H1 (cell line): ENCODE results near the gene ZNF407.

ENCODE experiments used
- CHD1 ChIP-seq: IDR thresholded peaks from 2 replicates; pipeline ENCODE4 v1.6.1; 2012; ENCODE audit warnings: low read depth, low read length, improper control_type of control experiment
- CHD2 ChIP-seq: IDR thresholded peaks from 2 replicates; pipeline ENCODE4 v1.6.1; 2012; ENCODE audit warnings: low read length, improper control_type of control experiment
- CREB1 ChIP-seq: IDR thresholded peaks from 2 replicates; pipeline ENCODE4 v1.6.1; 2012; ENCODE audit warnings: inconsistent platforms
- GABPA ChIP-seq: IDR thresholded peaks from 2 replicates; pipeline ENCODE4 v1.6.1; 2011; ENCODE audit warnings: mild to moderate bottlenecking, low read length, moderate library complexity, borderline replicate concordance; ENCODE audit not compliant: insufficient read depth
- MAFK ChIP-seq: IDR thresholded peaks from 2 replicates; pipeline ENCODE4 v1.6.1; 2012; ENCODE audit warnings: low read depth, mild to moderate bottlenecking, improper control_type of control experiment, low read length
- RFX5 ChIP-seq: IDR thresholded peaks from 2 replicates; pipeline ENCODE4 v1.6.1; 2011; ENCODE audit warnings: low read depth, low read length, improper control_type of control experiment, borderline replicate concordance
- SP1 ChIP-seq: IDR thresholded peaks from 2 replicates; pipeline ENCODE4 v1.6.1; 2011; ENCODE audit warnings: low read depth, low read length
- TBP ChIP-seq: IDR thresholded peaks from 2 replicates; pipeline ENCODE4 v1.6.1; 2011; ENCODE audit warnings: low read depth, low read length, improper control_type of control experiment
- ZNF274 ChIP-seq: IDR thresholded peaks from 2 replicates; pipeline ENCODE4 v1.7.0; 2012; ENCODE audit warnings: low read length, borderline replicate concordance; ENCODE audit errors: extremely low read depth
- TF ChIP-seq, protein P1 (sequence below), 3 experiments: IDR thresholded peaks; 1 replicate in 2 of 3; 2 replicates in 1 of 3; pipeline versions ENCODE4 v1.5.1 to v1.6.1; 2011; ENCODE audit warnings: low read length in 3 of 3, mild to moderate bottlenecking in 3 of 3, inconsistent platforms in 2 of 3, low read depth in 1 of 3, moderate library complexity in 1 of 3; ENCODE audit not compliant: insufficient read depth in 1 of 3; ENCODE audit errors: control extremely low read depth in 1 of 3
- TF ChIP-seq, protein P2 (sequence below): IDR thresholded peaks from 2 replicates; pipeline ENCODE4 v1.6.1; 2011; ENCODE audit warnings: low read depth, mild to moderate bottlenecking, low read length; ENCODE audit not compliant: insufficient read depth

DNA sequence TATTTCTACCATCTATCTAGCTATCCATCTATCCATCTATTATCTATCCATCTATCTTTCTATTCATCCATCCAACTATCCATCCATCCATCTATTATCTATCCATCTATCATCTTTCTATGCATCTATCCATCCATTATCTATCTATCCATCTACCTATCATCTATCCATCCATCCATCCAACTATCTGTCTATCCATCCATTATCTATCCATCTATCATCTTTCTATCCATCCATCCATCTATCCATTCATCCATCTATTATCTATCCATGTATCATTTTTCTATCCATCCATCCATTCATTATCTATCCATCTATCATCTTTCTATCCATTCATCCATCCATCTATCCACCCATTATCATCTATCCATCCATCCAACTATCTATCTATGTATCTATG lies 24.6 kb upstream of the ZNF407 start:
- TF ChIP-seq ZNF274 = no peak
- TF ChIP-seq, protein P1, sequence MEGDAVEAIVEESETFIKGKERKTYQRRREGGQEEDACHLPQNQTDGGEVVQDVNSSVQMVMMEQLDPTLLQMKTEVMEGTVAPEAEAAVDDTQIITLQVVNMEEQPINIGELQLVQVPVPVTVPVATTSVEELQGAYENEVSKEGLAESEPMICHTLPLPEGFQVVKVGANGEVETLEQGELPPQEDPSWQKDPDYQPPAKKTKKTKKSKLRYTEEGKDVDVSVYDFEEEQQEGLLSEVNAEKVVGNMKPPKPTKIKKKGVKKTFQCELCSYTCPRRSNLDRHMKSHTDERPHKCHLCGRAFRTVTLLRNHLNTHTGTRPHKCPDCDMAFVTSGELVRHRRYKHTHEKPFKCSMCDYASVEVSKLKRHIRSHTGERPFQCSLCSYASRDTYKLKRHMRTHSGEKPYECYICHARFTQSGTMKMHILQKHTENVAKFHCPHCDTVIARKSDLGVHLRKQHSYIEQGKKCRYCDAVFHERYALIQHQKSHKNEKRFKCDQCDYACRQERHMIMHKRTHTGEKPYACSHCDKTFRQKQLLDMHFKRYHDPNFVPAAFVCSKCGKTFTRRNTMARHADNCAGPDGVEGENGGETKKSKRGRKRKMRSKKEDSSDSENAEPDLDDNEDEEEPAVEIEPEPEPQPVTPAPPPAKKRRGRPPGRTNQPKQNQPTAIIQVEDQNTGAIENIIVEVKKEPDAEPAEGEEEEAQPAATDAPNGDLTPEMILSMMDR (IDR thresholded peaks at IDR 0.05; ENCODE audit: control extremely low read depth in 1 of 3, insufficient read depth in 1 of 3, low read depth in 1 of 3, low read length in 3 of 3) = no peak
- TF ChIP-seq RFX5 = no peak
- no peak for TF ChIP-seq SP1
- TF ChIP-seq CHD1 = no peak
- TF ChIP-seq, protein P2, sequence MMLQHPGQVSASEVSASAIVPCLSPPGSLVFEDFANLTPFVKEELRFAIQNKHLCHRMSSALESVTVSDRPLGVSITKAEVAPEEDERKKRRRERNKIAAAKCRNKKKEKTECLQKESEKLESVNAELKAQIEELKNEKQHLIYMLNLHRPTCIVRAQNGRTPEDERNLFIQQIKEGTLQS = no peak
- no peak for TF ChIP-seq MAFK
- no peak for TF ChIP-seq CHD2
- no peak for TF ChIP-seq CREB1
- no peak for TF ChIP-seq TBP
- no peak for TF ChIP-seq GABPA
